ENCODE measurements around the gene PDE2A. TPM values are rescaled to one million over a fixed set of nuclear protein-coding genes. Genes with fewer than 3 reads are reported as not detected.
A peak's percentile ranks its signal among the peaks of the same experiment; 100 is the strongest.

The PDE2A gene
- total RNA-seq, 2 experiments from 2014 or later = 4.0 to 4.5 TPM

DNA sequence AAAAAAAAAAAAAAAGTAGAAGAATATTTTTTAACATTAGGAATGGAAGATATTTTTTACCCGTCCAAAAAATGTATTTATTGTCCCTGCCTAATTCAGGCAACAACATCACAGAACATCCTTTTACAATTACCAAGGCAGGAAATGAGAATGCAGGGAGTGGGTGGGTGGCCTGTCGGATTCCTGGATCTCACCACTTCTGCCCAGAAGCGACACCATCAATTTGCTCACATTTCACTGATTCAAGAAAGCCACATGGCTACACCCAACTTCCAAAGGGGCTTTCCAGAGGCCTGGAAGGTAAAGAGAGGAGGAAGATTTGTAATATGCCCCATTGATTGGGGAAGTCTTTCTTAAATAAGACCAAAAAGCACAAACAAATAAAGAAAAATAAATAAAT, 146.1 kb downstream of the PDE2A start:
- no peaks in the 10 kb centered on the region for H3K4me1 ChIP-seq (ENCODE audit: insufficient read depth, low read length)
- H3K27me3 ChIP-seq (ENCODE audit: control insufficient read depth in 1 of 2, insufficient read depth in 2 of 2, low read length in 2 of 2) = peaks cover 0 to 4% of the 10 kb centered on the region in 2 experiments
- ChIA-PET CTCF (interaction anchor here (0.6 kb wide), 1 partner anchor 10 kb away, joined by 3 read pairs; no protein-coding TSS in a partner anchor), POLR2A (no interaction called here)
- Mint-ChIP-seq H3K9me3 (no peaks in the 10 kb centered on the region), H3K27me3 (peaks cover 12% of the 10 kb centered on the region), H3K4me3 (no peak overlapping the region), H3K4me1 (ENCODE audit: low read depth) (no peaks in the 10 kb centered on the region), H3K27ac (no peak overlapping the region), H3K36me3 (ENCODE audit: low read depth) (no peaks in the 10 kb centered on the region)
- H3K36me3 ChIP-seq (ENCODE audit: insufficient read depth, low read length) = no peaks in the 10 kb centered on the region
- H3K4me3 ChIP-seq (ENCODE audit: low read length) = no peak overlapping the region
- TF ChIP-seq CTCF (IDR thresholded peaks at IDR 0.05) = no peak
- ATAC-seq (ENCODE audit: poor library complexity) (no peak), DNase-seq (no peak)
- H3K9me3 ChIP-seq (ENCODE audit: control insufficient read depth in 1 of 2, insufficient read depth in 1 of 2, low read length in 2 of 2) = no peaks in the 10 kb centered on the region
- intact Hi-C loops (cut with DNase I, micrococcal nuclease) = no loop called here
- no peak overlapping the region for H3K27ac ChIP-seq (ENCODE audit: low read depth in 1 of 2, low read length in 2 of 2)

Small RNA genes within 50 kb of the gene (microRNA-seq; reads per million reads assigned to microRNA genes)
- gene MIR139 (ENCODE audit: borderline microRNAs expressed, borderline replicate concordance) = 33.4 reads per million, percentile 56 among the genes with 10 or more reads in this experiment

Other genes with a start within 250 kb of the PDE2A start
- 1 to 10 TPM; 8.7 TPM for gene CLPB, start 239.9 kb downstream of the PDE2A start, total RNA-seq
- gene ARAP1, start 78.0 kb upstream of the PDE2A start, total RNA-seq = 10 to 100 TPM; 65.7 to 69.8 TPM
- gene STARD10, start 119.6 kb upstream of the PDE2A start, total RNA-seq = 10 to 100 TPM; 10.5 to 12.9 TPM
- gene ATG16L2, start 140.0 kb upstream of the PDE2A start, total RNA-seq = 10 to 100 TPM; 58.3 to 61.6 TPM

Data from CD4-positive, alpha-beta T cell (primary cell).